Uterus (tissue), 2 donors: ENCODE data around the gene CAND2.

Experiments
- CTCF ChIP-seq, 4 experiments: fragments of 200-600 bp in 2 of 4; fragments of 450-650 bp in 2 of 4; sonication (generic) in 2 of 4; IDR thresholded peaks; one replicate each; pipeline ENCODE4 v1.5.1; 2016 to 2019; ENCODE audit warnings: antibody characterized with exemption in 4 of 4, mild to moderate bottlenecking in 2 of 4, moderate library complexity in 1 of 4
- POLR2A ChIP-seq, 2 donors: fragments of 450-650 bp; IDR thresholded peaks; one replicate each; pipeline ENCODE4 v1.6.1; 2016; ENCODE audit warnings: antibody characterized with exemption in 2 of 2, mild to moderate bottlenecking in 1 of 2, moderate library complexity in 1 of 2

GRCh38 chr3:12748477-12748876, 48.0 kb upstream of the CAND2 start:
- TF ChIP-seq POLR2A (IDR thresholded peaks at IDR 0.05) (no peak), CTCF (IDR thresholded peaks at IDR 0.05) (no peak)
